Neural progenitor cell (in vitro differentiated cells): ENCODE data around the gene DOCK11. TPM values are rescaled to one million over a fixed set of nuclear protein-coding genes. Genes with fewer than 3 reads are reported as not detected.

ENCODE experiments used
- DNase-seq: peaks from one replicate; pipeline ENCODE4 v3.0.0-alpha.2; 2016; ENCODE audit warnings: low spot score
- H2AFZ ChIP-seq: fragments of 200-600 bp; sonication (generic); replicated peaks from 2 replicates; pipeline ENCODE4 v1.6.1; 2016; ENCODE audit warnings: antibody characterized with exemption
- H3F3A ChIP-seq: fragments of 200-600 bp; sonication (generic); 2 replicates; pipeline ENCODE4 v1.6.1; 2016; ENCODE audit warnings: antibody characterized with exemption, low read depth
- H3K27ac ChIP-seq: fragments of 200-600 bp; sonication (generic); 2 replicates; pipeline ENCODE4 v1.5.1; 2016; ENCODE audit warnings: mild to moderate bottlenecking
- H3K27me3 ChIP-seq: fragments of 200-600 bp; sonication (generic); 2 replicates; pipeline ENCODE4 v1.6.1; 2016; ENCODE audit warnings: mild to moderate bottlenecking, moderate library complexity
- H3K36me3 ChIP-seq: fragments of 200-600 bp; sonication (generic); 2 replicates; pipeline ENCODE4 v1.5.1; 2016
- H3K4me1 ChIP-seq: fragments of 200-600 bp; sonication (generic); 2 replicates; pipeline ENCODE4 v1.6.1; 2016; ENCODE audit warnings: mixed run types
- H3K4me2 ChIP-seq: fragments of 200-600 bp; sonication (generic); 2 replicates; pipeline ENCODE4 v1.6.1; 2016
- H3K4me3 ChIP-seq: fragments of 200-600 bp; sonication (generic); 2 replicates; pipeline ENCODE4 v1.5.1; 2016
- H3K79me2 ChIP-seq: fragments of 200-600 bp; sonication (generic); 2 replicates; pipeline ENCODE4 v1.6.1; 2016; ENCODE audit warnings: low read depth
- H3K9ac ChIP-seq: fragments of 200-600 bp; sonication (generic); 2 replicates; pipeline ENCODE4 v1.6.1; 2016
- H3K9me3 ChIP-seq: fragments of 200-600 bp; sonication (generic); 2 replicates; pipeline ENCODE4 v1.5.1; 2016; ENCODE audit warnings: low read depth
- H4K20me1 ChIP-seq: fragments of 200-600 bp; sonication (generic); 2 replicates; pipeline ENCODE4 v1.6.1; 2016; ENCODE audit warnings: low read depth
- H3K27ac Mint-ChIP-seq: 3 replicates; pipeline ENCODE4 v1.8.0; 2021; ENCODE audit warnings: mixed read lengths
- H3K27me3 Mint-ChIP-seq: 2 replicates; pipeline ENCODE4 v1.8.0; 2022; ENCODE audit warnings: low read depth, mild to moderate bottlenecking, inconsistent platforms, moderate library complexity, mixed read lengths; ENCODE audit not compliant: insufficient read depth
- H3K36me3 Mint-ChIP-seq: 3 replicates; pipeline ENCODE4 v1.8.0; 2021; ENCODE audit warnings: mixed read lengths
- H3K4me1 Mint-ChIP-seq: 3 replicates; pipeline ENCODE4 v1.8.0; 2021; ENCODE audit warnings: mixed read lengths
- H3K4me3 Mint-ChIP-seq: 3 replicates; pipeline ENCODE4 v1.8.0; 2021; ENCODE audit warnings: mild to moderate bottlenecking, moderate library complexity, mixed read lengths
- H3K9me3 Mint-ChIP-seq: 3 replicates; pipeline ENCODE4 v1.8.0; 2020; ENCODE audit warnings: mixed read lengths
- EZH2 ChIP-seq: fragments of 200-600 bp; sonication (generic); IDR thresholded peaks from 2 replicates; pipeline ENCODE4 v1.6.1; 2017; ENCODE audit warnings: antibody characterized with exemption, mild to moderate bottlenecking, moderate library complexity
- EZH2phosphoT487 ChIP-seq: fragments of 200-600 bp; sonication (generic); IDR thresholded peaks from 2 replicates; pipeline ENCODE4 v1.6.1; 2017; ENCODE audit warnings: antibody characterized with exemption
- total RNA-seq: library from RNA; depleted of rRNA; stranded (reverse); fragments of >200 nt; gene quantifications from 2 replicates; pipeline ENCODE4 v1.2.3, GENCODE V29; 2015; ENCODE audit warnings: low replicate concordance
- TF ChIP-seq, protein P1 (sequence below): fragments of 200-600 bp; sonication (generic); IDR thresholded peaks from 2 replicates; pipeline ENCODE4 v1.5.1; 2017; ENCODE audit warnings: antibody characterized with exemption, mild to moderate bottlenecking

DOCK11 gene
- total RNA-seq, 1 donor from 2014 or later: 20.9 TPM

DNA sequence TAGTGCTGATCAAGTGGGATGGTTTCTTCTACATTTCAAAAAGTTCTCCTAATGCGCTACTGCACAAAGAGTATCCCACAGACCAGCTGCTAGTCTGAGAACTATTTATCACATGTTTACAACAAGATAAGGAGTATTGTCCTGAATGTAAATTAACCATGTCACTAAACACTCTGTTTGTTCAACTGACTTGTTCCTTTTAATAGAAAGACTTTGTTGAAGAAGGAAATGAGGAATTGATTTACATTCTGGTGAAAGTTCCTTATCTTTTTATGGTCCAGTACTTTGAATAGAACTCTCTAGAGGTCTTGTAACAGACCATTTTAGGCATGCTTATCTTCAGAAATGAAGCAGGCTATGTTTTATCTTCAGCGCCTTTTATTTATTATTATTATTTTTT is 164.5 kb downstream of the DOCK11 start:
- Mint-ChIP-seq H3K27ac (no peak overlapping the region), H3K27me3 (no peaks in the 10 kb centered on the region), H3K4me1 (no peaks in the 10 kb centered on the region), H3K36me3 (peaks cover 19% of the 10 kb centered on the region), H3K9me3 (no peaks in the 10 kb centered on the region), H3K4me3 (no peak overlapping the region)
- no peak overlapping the region for H3K4me3 ChIP-seq
- H3K4me1 ChIP-seq: peaks cover 4% of the 10 kb centered on the region
- H3F3A ChIP-seq: no peaks in the 10 kb centered on the region
- H2AFZ ChIP-seq: no peak overlapping the region
- TF ChIP-seq, protein P1, sequence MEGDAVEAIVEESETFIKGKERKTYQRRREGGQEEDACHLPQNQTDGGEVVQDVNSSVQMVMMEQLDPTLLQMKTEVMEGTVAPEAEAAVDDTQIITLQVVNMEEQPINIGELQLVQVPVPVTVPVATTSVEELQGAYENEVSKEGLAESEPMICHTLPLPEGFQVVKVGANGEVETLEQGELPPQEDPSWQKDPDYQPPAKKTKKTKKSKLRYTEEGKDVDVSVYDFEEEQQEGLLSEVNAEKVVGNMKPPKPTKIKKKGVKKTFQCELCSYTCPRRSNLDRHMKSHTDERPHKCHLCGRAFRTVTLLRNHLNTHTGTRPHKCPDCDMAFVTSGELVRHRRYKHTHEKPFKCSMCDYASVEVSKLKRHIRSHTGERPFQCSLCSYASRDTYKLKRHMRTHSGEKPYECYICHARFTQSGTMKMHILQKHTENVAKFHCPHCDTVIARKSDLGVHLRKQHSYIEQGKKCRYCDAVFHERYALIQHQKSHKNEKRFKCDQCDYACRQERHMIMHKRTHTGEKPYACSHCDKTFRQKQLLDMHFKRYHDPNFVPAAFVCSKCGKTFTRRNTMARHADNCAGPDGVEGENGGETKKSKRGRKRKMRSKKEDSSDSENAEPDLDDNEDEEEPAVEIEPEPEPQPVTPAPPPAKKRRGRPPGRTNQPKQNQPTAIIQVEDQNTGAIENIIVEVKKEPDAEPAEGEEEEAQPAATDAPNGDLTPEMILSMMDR: no peak
- TF ChIP-seq EZH2phosphoT487 (no peak), EZH2 (no peak)
- DNase-seq: no peak
- H3K9ac ChIP-seq: no peak overlapping the region
- H3K27me3 ChIP-seq: no peaks in the 10 kb centered on the region
- H3K27ac ChIP-seq: no peak overlapping the region
- H3K4me2 ChIP-seq: no peak overlapping the region
- H3K9me3 ChIP-seq: no peaks in the 10 kb centered on the region
- no peaks in the 10 kb centered on the region for H4K20me1 ChIP-seq
- no peaks in the 10 kb centered on the region for H3K79me2 ChIP-seq
- no peaks in the 10 kb centered on the region for H3K36me3 ChIP-seq

GRCh38 chrX:118665204-118665603 is 169.6 kb downstream of the DOCK11 start:
- Histone ChIP-seq H3K36me3 (no peaks in the 10 kb centered on the region), H2AFZ (no peak overlapping the region), H3K27ac (no peak overlapping the region), H3K4me1 (peaks cover 10% of the 10 kb centered on the region), H3F3A (no peaks in the 10 kb centered on the region), H4K20me1 (no peaks in the 10 kb centered on the region), H3K27me3 (no peaks in the 10 kb centered on the region), H3K4me2 (no peak overlapping the region), H3K79me2 (no peaks in the 10 kb centered on the region), H3K9me3 (no peaks in the 10 kb centered on the region), H3K4me3 (no peak overlapping the region), H3K9ac (no peak overlapping the region)
- Mint-ChIP-seq H3K4me3 (no peak overlapping the region), H3K9me3 (no peaks in the 10 kb centered on the region), H3K36me3 (peaks cover 14% of the 10 kb centered on the region), H3K27ac (no peak overlapping the region), H3K27me3 (no peaks in the 10 kb centered on the region), H3K4me1 (peaks cover 5% of the 10 kb centered on the region)
- no peak for DNase-seq
- TF ChIP-seq EZH2phosphoT487: no peak
- TF ChIP-seq, protein P1: no peak
- TF ChIP-seq EZH2: no peak

DNA sequence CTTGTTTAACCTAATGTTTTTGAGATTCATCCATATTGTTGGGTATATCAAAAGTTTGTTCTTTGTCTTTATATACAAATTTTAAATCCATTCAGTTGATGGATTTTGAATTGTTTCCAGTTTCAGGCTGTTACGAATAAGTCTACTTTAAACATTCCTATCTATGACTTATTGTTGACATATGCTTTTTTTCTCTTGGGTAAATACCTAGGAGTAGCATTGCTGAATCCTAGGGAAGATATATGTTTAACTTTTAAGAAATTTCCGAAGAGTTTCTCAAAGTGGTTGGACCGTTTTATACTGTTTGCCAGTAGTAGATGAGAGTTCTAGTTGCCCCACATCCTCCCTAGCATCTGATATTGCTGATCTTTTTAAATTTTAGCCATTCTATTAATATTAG is 170.9 kb downstream of the DOCK11 start:
- Histone ChIP-seq H3K9ac (no peak overlapping the region), H3K79me2 (no peaks in the 10 kb centered on the region), H3K4me2 (no peak overlapping the region), H2AFZ (no peak overlapping the region), H4K20me1 (no peaks in the 10 kb centered on the region), H3K9me3 (no peaks in the 10 kb centered on the region), H3K36me3 (no peaks in the 10 kb centered on the region), H3K4me3 (no peak overlapping the region), H3K27me3 (no peaks in the 10 kb centered on the region), H3F3A (no peaks in the 10 kb centered on the region), H3K27ac (no peak overlapping the region), H3K4me1 (peaks cover 10% of the 10 kb centered on the region)
- TF ChIP-seq EZH2phosphoT487: no peak
- TF ChIP-seq EZH2: no peak
- TF ChIP-seq, protein P1: no peak
- peaks cover 5% of the 10 kb centered on the region for H3K4me1 Mint-ChIP-seq
- no peak overlapping the region for H3K27ac Mint-ChIP-seq
- no peak overlapping the region for H3K4me3 Mint-ChIP-seq
- peaks cover 15% of the 10 kb centered on the region for H3K36me3 Mint-ChIP-seq
- H3K27me3 Mint-ChIP-seq: no peaks in the 10 kb centered on the region
- no peaks in the 10 kb centered on the region for H3K9me3 Mint-ChIP-seq
- no peak for DNase-seq
